ENCODE measurements around the gene SPNS3. TPM values are rescaled to one million over a fixed set of nuclear protein-coding genes. Genes with fewer than 3 reads are reported as not detected.

Gene SPNS3
- polyA plus RNA-seq, 1 of the 3 experiments (the other 2 are of a cell fraction): 0.05 TPM

- TF ChIP-seq EP300 (IDR thresholded peaks at IDR 0.05; ENCODE audit: borderline replicate concordance in 1 of 2, low read depth in 1 of 2, low read length in 1 of 2) (no peak), FOXJ3 (CRISPR knock-in tag; IDR thresholded peaks at IDR 0.05) (no peak), FOXM1 (IDR thresholded peaks at IDR 0.05; ENCODE audit: low read depth) (no peak), TEAD4 (IDR thresholded peaks at IDR 0.05; ENCODE audit: borderline replicate concordance, insufficient read depth) (no peak)
- TF ChIP-seq, protein P1, sequence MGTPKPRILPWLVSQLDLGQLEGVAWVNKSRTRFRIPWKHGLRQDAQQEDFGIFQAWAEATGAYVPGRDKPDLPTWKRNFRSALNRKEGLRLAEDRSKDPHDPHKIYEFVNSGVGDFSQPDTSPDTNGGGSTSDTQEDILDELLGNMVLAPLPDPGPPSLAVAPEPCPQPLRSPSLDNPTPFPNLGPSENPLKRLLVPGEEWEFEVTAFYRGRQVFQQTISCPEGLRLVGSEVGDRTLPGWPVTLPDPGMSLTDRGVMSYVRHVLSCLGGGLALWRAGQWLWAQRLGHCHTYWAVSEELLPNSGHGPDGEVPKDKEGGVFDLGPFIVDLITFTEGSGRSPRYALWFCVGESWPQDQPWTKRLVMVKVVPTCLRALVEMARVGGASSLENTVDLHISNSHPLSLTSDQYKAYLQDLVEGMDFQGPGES (IDR thresholded peaks at IDR 0.05; ENCODE audit: low read depth, low read length): no peak
These were observed 97.3 kb downstream of the SPNS3 start (continued) for GRCh38 chr17:4530799-4531730.

- CTCF ChIA-PET: interaction anchor here (0.8 kb wide), 1 partner anchor 111 kb away, joined by 3 read pairs; no protein-coding TSS in a partner anchor
- no peak overlapping the region for H3K4me3 ChIP-seq (ENCODE audit: low read depth in 2 of 2, low read length in 1 of 2)
- H3K36me3 ChIP-seq (replicated peaks in 1 of 2; ENCODE audit: control insufficient read depth in 1 of 2, insufficient read depth in 2 of 2, low read length in 1 of 2): no peaks in the 10 kb centered on the region
- H3K4me2 ChIP-seq: no peak overlapping the region
- H3K79me2 ChIP-seq (ENCODE audit: insufficient read depth): no peaks in the 10 kb centered on the region
- H3K9ac ChIP-seq: no peak overlapping the region
- DNase-seq: no peak
- H3K27me3 ChIP-seq (ENCODE audit: insufficient read depth): no peaks in the 10 kb centered on the region
- H3K27ac ChIP-seq (ENCODE audit: low read depth in 2 of 2, low read length in 1 of 2): no peak overlapping the region
- H3K9me3 ChIP-seq: no peaks in the 10 kb centered on the region
- peaks cover 0 to 24% of the 10 kb centered on the region in 2 experiments; a peak in 1 of 4 replicates for H3K4me1 ChIP-seq (ENCODE audit: control insufficient read depth in 1 of 2, insufficient read depth in 2 of 2, low read depth in 1 of 2, low read length in 1 of 2)
- POLR2A ChIA-PET: no interaction called here
- no peaks in the 10 kb centered on the region for H3K9me2 ChIP-seq
- no peaks in the 10 kb centered on the region for H3F3A ChIP-seq (replicated peaks; ENCODE audit: insufficient read depth)
- H4K20me1 ChIP-seq (ENCODE audit: insufficient read depth): no peaks in the 10 kb centered on the region
- H2AFZ ChIP-seq (ENCODE audit: low read depth): no peak overlapping the region
- WGBS (ENCODE audit: low lambda C conversion rate): 95% methylated on average over 17 of the region's 17 CpGs
- TF ChIP-seq MXI1 (IDR thresholded peaks at IDR 0.05; ENCODE audit: low read depth, low read length) (no peak), NRF1 (IDR thresholded peaks at IDR 0.05; ENCODE audit: low read depth, low read length) (no peak), SMC3 (IDR thresholded peaks at IDR 0.05; ENCODE audit: low read depth, low read length) (no peak), MEF2A (IDR thresholded peaks at IDR 0.05; ENCODE audit: borderline replicate concordance, low read depth) (no peak), SIN3A (IDR thresholded peaks at IDR 0.05; ENCODE audit: borderline replicate concordance, low read depth, low read length) (no peak), RXRA (IDR thresholded peaks at IDR 0.05; ENCODE audit: borderline replicate concordance, low read depth) (no peak), CTCF (IDR thresholded peaks at IDR 0.05) (no peak), RCOR1 (IDR thresholded peaks at IDR 0.05; ENCODE audit: low read length) (no peak), EZH2phosphoT487 (IDR thresholded peaks at IDR 0.05; ENCODE audit: borderline replicate concordance, low read depth) (no peak), FOXM1 (IDR thresholded peaks at IDR 0.05; ENCODE audit: low read depth) (no peak), NFIC (IDR thresholded peaks at IDR 0.05; ENCODE audit: borderline replicate concordance) (no peak), TEAD4 (IDR thresholded peaks at IDR 0.05; ENCODE audit: borderline replicate concordance, insufficient read depth) (no peak), GABPA (IDR thresholded peaks at IDR 0.05; ENCODE audit: low read depth) (no peak), JUND (IDR thresholded peaks at IDR 0.05) (no peak), USF2 (IDR thresholded peaks at IDR 0.05; ENCODE audit: borderline replicate concordance, low read depth, low read length) (no peak)
- TF ChIP-seq, protein P2, sequence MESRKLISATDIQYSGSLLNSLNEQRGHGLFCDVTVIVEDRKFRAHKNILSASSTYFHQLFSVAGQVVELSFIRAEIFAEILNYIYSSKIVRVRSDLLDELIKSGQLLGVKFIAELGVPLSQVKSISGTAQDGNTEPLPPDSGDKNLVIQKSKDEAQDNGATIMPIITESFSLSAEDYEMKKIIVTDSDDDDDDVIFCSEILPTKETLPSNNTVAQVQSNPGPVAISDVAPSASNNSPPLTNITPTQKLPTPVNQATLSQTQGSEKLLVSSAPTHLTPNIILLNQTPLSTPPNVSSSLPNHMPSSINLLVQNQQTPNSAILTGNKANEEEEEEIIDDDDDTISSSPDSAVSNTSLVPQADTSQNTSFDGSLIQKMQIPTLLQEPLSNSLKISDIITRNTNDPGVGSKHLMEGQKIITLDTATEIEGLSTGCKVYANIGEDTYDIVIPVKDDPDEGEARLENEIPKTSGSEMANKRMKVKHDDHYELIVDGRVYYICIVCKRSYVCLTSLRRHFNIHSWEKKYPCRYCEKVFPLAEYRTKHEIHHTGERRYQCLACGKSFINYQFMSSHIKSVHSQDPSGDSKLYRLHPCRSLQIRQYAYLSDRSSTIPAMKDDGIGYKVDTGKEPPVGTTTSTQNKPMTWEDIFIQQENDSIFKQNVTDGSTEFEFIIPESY (IDR thresholded peaks at IDR 0.05; ENCODE audit: borderline replicate concordance, low read depth): no peak
These were observed 98.4 kb downstream of the SPNS3 start for GRCh38 chr17:4531988-4532736.
